ENCODE data around the gene L3HYPDH.

Gene L3HYPDH

GRCh38 chr14:59490756-59491155 is 6.5 kb upstream of the L3HYPDH start:
- FAIRE-seq = no peak
- TF ChIP-seq CTCF (IDR thresholded peaks at IDR 0.05; ENCODE audit: insufficient read depth, missing control alignments) = no peak
- DNase-seq (ENCODE audit: insufficient read length, low spot score) = no peak

DNA sequence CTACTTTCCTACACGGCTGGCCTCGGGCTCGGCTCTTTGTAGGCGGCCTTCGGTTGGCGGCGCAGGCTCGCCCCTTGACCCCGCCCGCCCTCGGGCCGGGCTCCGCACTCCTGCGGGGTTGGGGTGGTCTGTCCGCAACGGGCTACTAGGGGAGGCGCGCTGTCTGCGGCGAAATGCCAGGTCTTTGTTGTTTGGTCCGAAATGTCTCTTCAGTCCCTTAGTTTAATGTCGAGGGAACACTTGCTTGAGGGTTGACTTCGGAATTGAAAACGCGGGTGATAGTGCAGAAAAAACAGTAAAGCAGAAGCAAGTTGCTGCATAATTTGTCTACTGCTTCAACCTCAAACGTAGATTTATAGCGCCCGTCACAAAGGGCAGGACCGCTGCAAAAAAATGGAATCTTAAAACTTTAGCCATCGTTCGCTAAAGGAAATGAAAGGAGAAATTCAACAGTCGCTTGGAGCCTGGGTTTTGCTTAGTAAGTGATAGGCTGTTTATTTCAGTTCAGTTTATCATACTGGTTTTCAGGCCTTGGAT is 499 bp upstream of the L3HYPDH start:
- no peak for DNase-seq (ENCODE audit: insufficient read length, low spot score)
- no peak for FAIRE-seq
- TF ChIP-seq CTCF (IDR thresholded peaks at IDR 0.05; ENCODE audit: insufficient read depth, missing control alignments) = no peak

- no peak for TF ChIP-seq CTCF (IDR thresholded peaks at IDR 0.05; ENCODE audit: insufficient read depth, missing control alignments)
- no peak for FAIRE-seq
- no peak for DNase-seq (ENCODE audit: insufficient read length, low spot score)
These were observed 845 bp downstream of the L3HYPDH start for GRCh38 chr14:59483363-59483762.

- TF ChIP-seq CTCF (IDR thresholded peaks at IDR 0.05; ENCODE audit: insufficient read depth, missing control alignments) = no peak
- no peak for DNase-seq (ENCODE audit: insufficient read length, low spot score)
- no peak for FAIRE-seq
These were observed 1.5 kb downstream of the L3HYPDH start for GRCh38 chr14:59482541-59483331.

DNA sequence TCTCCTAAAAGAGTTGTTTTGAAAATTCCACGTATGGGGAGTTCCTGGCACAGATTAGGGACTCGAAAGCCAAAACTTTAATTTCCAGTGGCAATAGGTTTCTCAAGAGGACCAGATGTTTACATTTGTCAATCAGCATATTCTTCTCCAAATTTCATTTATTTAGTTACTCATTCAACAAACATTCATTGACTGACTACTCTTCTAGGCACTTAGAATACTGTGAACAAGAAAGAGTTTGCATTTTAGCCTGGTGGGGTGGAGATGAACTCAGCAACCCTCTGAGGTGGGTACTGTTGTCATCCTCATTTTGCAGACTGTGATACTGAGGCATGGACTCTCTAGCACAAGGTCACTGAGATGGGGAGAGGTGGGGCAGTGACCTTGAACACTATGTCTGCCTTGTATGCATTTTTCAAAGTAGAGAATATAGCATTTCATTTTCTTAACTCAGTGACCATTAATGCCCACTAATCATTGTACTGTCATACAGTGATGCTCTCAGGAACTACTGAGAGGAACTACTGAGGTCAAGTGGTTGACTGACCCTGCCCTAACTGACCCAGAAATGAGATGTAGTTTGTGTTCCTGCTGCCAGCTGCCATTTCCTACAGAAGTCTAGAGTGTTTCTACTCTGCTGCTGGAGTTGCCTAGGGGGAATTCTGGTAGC is 2.2 kb downstream of the L3HYPDH start:
- TF ChIP-seq CTCF (IDR thresholded peaks at IDR 0.05; ENCODE audit: insufficient read depth, missing control alignments) = no peak
- FAIRE-seq = no peak
- no peak for DNase-seq (ENCODE audit: insufficient read length, low spot score)

GRCh38 chr14:59481407-59481806 is 2.8 kb downstream of the L3HYPDH start:
- no peak for TF ChIP-seq CTCF (IDR thresholded peaks at IDR 0.05; ENCODE audit: insufficient read depth, missing control alignments)
- DNase-seq (ENCODE audit: insufficient read length, low spot score) = no peak
- no peak for FAIRE-seq

GRCh38 chr14:59480166-59480565 is 4.0 kb downstream of the L3HYPDH start:
- FAIRE-seq = no peak
- TF ChIP-seq CTCF (IDR thresholded peaks at IDR 0.05; ENCODE audit: insufficient read depth, missing control alignments) = no peak

More at GRCh38 chr14:59480166-59480565, 4.0 kb downstream of the L3HYPDH start:
- DNase-seq (ENCODE audit: insufficient read length, low spot score) = no peak

Data from D721Med (cell line).